ENCODE results near the gene NEU4.
A peak's percentile ranks its signal among the peaks of the same experiment; 100 is the strongest.

The NEU4 gene

GRCh38 chr2:241862775-241863535 lies 54.0 kb downstream of the NEU4 start:
- peaks cover 36% of the 10 kb centered on the region for H3K4me1 Mint-ChIP-seq
- H3K4me3 Mint-ChIP-seq: no peak overlapping the region
- H3K27me3 Mint-ChIP-seq (ENCODE audit: low read depth, poor library complexity): peaks cover 20% of the 10 kb centered on the region
- no peak overlapping the region for H3K27ac Mint-ChIP-seq
- no peaks in the 10 kb centered on the region for H3K36me3 Mint-ChIP-seq (ENCODE audit: low read depth)
- no peak for TF ChIP-seq CTCF (IDR thresholded peaks at IDR 0.05)
- peaks cover 3% of the 10 kb centered on the region for H3K9me3 Mint-ChIP-seq
- DNase-seq: no peak

- no peak overlapping the region for H3K4me3 Mint-ChIP-seq
Observed at GRCh38 chr2:241863536-241863954, 54.6 kb downstream of the NEU4 start.

GRCh38 chr2:241864168-241864849 lies 55.3 kb downstream of the NEU4 start:
- peaks cover 3% of the 10 kb centered on the region for H3K9me3 Mint-ChIP-seq
- no peaks in the 10 kb centered on the region for H3K36me3 Mint-ChIP-seq (ENCODE audit: low read depth)
- no peak for TF ChIP-seq CTCF (IDR thresholded peaks at IDR 0.05)
- peak overlapping the region; percentile 7 for H3K4me3 Mint-ChIP-seq
- peaks cover 23% of the 10 kb centered on the region for H3K27me3 Mint-ChIP-seq (ENCODE audit: low read depth, poor library complexity)
- H3K27ac Mint-ChIP-seq: no peak overlapping the region
- H3K4me1 Mint-ChIP-seq: peaks cover 41% of the 10 kb centered on the region
- DNase-seq: no peak

More at GRCh38 chr2:241863536-241863954, 54.6 kb downstream of the NEU4 start:
- Mint-ChIP-seq H3K36me3 (ENCODE audit: low read depth) (no peaks in the 10 kb centered on the region), H3K27ac (no peak overlapping the region), H3K4me1 (peaks cover 40% of the 10 kb centered on the region), H3K27me3 (ENCODE audit: low read depth, poor library complexity) (peaks cover 20% of the 10 kb centered on the region), H3K9me3 (peaks cover 3% of the 10 kb centered on the region)
- DNase-seq: no peak
- no peak for TF ChIP-seq CTCF (IDR thresholded peaks at IDR 0.05)

GRCh38 chr2:241864850-241865213 lies 55.8 kb downstream of the NEU4 start:
- Mint-ChIP-seq H3K27ac (no peak overlapping the region), H3K27me3 (ENCODE audit: low read depth, poor library complexity) (peaks cover 23% of the 10 kb centered on the region), H3K4me3 (peak overlapping the region; percentile 29), H3K4me1 (peaks cover 37% of the 10 kb centered on the region), H3K9me3 (peaks cover 3% of the 10 kb centered on the region), H3K36me3 (ENCODE audit: low read depth) (no peaks in the 10 kb centered on the region)
- DNase-seq: no peak
- TF ChIP-seq CTCF (IDR thresholded peaks at IDR 0.05): no peak

GRCh38 chr2:241865416-241865956 lies 56.5 kb downstream of the NEU4 start:
- TF ChIP-seq CTCF (IDR thresholded peaks at IDR 0.05): no peak
- peaks cover 23% of the 10 kb centered on the region for H3K27me3 Mint-ChIP-seq (ENCODE audit: low read depth, poor library complexity)
- H3K4me3 Mint-ChIP-seq: no peak overlapping the region
- no peaks in the 10 kb centered on the region for H3K36me3 Mint-ChIP-seq (ENCODE audit: low read depth)
- peak overlapping the region; percentile 10 for H3K27ac Mint-ChIP-seq
- H3K4me1 Mint-ChIP-seq: peaks cover 37% of the 10 kb centered on the region
- no peak for DNase-seq
- H3K9me3 Mint-ChIP-seq: peaks cover 3% of the 10 kb centered on the region
